HG02970 (cell line): ENCODE results near the gene MAMLD1.

ENCODE experiments used
- ATAC-seq: cut with Tn5 transposase; IDR thresholded peaks from one replicate; pipeline ENCODE4 v1.9.1; 2021; ENCODE audit warnings: mild to moderate bottlenecking, moderate library complexity, moderate number of reproducible peaks; ENCODE audit not compliant: unreplicated experiment, low FRiP score

The MAMLD1 gene

DNA sequence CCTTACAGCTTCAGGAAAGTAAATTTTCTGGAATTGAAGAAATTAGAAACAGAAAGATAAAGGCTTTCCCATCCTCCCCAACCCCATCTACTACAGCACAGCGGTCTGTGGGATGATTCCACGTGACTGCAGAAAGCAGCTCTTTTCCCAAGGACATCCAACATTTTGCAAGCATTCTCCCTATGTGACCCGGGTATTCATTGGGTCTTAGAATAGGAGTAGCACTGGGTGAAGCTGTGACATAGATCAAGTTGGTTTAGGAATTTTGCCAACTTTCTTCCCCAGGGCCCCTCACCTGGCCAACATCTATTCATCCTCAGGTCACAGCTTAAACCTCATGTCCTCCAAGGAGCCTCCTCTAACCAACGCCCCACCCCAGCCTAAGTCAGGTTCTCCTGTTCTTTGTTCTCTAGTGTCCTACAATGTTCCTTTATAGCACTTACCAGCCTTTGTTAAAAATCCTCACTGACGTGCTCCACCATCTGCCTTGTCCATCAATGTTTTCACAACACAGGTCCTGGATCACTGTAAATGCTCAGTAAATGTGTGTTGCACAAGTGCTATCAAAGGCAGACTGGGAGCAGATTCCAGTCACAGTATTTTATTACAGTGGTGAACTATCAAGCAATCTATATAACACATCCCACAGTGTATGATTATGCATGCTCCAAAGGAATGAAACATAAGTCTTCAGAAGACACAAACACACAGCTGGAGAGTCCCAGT, 124.4 kb downstream of the MAMLD1 start:
- no peak for ATAC-seq

DNA sequence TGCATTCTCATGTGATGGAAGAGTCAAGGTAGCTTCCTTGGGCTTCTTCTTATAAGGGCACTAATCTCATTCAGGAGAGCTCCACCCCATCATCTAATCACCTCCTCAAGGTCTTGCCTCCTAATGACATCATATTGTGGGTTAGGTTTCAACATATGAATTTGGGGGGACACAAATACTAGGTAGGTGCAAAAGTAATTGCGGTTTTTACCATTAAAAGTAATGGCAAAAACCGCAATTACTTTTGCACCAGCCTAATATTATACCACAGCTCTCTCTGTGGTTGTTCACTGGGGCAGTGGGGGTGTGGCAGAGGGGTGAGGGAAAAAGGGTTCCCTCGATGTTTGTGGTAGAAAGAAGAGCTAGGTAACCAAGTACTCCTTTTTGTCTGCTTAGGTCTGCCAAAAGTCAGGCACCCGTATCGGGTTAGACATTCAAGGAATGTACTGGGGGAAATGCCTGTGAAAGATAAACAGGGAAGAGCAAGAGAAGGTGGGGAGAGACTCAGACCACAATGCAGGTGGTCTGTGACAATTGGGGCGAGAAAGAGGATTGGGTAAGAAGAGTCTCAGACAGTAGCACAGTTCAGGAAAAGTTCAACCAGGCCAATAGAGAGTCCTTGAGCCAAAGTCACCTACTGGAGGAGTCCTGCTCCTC, 126.4 kb downstream of the MAMLD1 start:
- no peak for ATAC-seq

DNA sequence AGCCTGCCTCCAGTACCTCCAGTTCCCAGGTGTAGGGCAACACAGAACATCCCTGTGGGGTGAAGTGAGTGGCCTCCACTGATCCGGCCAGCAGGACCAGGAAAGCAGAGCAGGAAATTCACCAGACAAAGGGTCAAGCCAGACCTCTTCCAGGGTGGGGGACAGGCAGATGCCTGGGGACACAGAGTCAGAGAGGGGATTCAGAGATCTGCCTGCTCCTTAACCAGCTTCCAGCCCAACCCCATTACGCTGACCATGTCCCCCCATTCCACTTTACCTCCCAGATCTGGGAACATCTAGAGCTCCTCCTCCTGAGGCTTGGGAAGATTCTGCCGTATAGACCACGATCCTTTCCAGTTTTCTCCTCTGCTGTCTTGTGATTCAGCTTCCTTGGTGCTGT, 132.4 kb downstream of the MAMLD1 start:
- ATAC-seq = no peak

DNA sequence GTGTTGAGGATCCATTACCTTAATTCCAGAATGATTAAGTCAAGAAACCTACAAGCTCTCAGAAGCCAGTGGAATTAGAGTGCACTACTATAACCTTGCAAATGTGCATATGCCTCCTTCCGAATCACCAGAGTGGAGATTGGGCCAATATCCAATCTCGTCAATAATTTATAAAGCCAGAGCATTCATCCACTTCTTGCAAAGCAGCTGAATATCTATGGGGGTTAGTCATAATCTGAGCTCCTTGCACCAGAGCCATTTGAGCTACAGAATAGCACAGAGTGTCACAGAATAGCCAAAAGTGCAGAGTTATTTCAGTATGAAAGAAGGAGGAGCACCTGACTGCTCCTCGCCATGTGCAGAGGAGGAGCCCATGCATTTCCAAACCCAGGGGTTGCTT, 136.1 kb downstream of the MAMLD1 start:
- ATAC-seq = no peak

DNA sequence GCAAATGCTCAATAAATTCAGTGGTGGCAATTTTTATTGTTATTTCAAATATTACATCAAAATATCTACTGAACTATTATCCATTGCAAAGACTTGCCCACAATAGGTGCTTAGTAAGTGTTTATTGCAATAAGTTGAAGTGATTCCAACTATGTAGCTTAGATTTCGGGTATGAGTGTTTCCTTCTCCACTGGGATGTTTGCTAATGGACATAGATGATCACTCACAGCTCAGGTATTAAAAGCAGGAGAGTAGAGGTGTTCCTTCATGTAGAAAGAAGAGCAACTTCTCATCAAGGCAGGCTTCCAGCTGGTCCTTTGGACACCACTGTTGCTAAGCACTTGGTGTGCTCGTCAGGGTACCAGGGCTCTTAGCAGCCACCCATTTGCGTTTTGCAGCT, 139.0 kb downstream of the MAMLD1 start:
- no peak for ATAC-seq

DNA sequence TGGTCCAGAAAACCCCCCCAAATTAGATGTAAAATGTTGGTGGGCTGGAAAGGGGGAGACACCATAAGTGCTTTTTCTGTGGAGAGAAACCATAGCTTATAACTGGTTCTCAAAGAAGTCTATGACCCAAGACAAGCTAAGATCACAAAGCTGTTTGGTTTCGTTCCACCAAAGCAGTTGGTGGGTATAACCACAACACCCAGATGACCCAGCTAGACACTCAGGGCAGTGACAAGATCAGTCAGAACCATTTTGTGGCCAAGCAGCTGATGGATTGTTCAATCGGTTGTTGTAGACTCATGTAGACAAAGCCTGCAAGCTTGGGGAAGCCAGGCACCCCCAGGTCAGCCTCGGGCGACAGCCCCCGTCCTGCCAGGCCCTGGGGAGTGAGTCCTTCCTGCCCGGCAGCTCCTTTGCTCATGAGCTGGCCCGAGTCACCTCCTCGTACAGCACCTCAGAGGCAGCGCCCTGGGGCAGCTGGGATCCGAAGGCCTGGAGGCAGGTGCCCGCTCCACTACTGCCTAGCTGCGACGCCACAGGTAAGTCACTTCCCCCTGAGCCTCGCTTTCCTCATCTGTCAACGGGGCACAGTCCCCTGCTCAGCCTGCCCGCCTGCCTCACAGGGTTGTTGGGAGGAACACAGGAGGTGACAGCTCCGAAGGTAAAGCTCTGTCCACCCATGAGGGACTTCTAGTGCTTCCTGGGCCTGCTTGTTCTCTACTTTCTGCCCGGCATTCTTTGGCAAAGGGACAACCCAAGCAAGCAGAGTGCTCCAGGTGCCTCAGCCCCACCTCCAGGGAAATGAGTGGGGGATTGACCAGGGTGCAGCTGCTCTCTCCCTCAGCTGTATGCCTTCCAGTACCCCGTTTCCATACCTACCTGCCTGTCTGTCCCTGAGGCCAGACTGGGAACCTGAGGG, 140.1 kb downstream of the MAMLD1 start:
- no peak for ATAC-seq

DNA sequence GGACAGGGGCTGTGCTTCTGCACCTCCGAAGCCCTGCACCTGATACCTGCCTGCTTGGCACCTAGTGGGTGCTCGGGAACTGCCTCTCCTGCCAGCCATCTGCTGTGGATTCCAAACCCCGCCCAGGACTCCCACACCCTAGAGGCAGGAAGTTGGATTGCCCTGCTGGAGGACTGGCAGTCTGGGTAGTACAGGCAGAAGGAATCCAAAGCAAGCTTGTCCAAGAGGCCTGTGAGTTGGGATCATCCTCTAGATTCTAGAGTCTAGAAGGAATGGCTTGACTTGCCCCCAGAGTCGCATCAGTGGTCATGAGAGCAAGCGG, 140.7 kb downstream of the MAMLD1 start:
- ATAC-seq = no peak

DNA sequence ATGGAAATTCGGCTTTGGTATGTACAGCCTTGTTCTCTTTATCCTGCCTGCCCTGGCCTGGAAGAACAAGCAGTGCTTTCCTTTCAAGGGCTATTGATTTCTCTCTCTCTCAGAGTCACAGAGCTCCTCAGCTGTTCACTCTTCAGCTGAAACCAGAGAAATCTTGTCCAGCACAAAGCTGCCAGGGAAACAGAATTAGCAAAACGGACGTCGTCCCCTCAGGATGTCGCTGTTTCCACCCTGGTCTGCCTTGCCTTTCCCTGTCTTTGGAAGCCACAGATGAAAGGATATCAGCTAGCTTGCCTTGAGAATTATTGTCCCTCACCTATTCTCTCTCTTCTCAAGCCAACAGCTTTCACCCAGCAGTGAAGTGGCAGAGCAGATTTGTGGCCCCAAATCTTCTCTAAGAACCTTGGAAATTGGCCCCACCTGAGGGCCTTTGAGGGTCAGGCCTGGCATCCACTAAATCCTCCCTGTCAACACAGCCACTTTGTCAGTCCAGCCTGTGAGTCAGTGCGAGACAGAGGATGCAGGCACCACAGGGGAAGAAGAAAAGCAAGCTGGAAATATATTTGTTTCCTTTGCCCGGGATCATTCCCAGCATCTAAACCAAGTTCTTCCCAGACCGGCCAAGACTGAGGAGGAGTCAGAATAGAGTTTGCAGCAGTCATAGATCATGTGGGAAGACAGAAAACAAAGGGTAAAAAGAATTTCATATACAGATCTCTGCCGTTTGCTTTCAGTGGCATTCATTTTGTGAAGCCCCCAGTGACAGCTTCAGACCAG, 141.5 kb downstream of the MAMLD1 start:
- ATAC-seq = no peak

DNA sequence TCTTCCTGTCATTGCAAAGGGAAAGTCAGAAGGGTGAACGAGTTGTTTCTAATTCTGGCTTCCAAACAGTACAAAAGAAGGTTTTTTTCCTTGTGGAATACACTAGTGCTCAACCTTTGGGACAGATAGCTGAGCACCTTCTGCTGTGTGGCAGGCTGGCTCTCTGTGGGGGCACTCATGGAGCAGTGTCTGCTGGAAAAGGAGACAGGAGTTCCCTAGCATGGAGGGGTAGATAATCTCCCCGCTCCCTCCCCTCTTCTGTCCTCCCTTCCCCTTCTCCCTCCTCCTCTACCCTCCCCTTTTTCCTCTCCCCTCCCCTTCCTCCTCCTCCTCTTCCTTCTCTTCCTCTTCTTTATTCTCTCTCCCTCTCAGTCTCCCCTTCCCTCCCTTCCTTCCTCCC, 142.9 kb downstream of the MAMLD1 start:
- ATAC-seq = no peak

DNA sequence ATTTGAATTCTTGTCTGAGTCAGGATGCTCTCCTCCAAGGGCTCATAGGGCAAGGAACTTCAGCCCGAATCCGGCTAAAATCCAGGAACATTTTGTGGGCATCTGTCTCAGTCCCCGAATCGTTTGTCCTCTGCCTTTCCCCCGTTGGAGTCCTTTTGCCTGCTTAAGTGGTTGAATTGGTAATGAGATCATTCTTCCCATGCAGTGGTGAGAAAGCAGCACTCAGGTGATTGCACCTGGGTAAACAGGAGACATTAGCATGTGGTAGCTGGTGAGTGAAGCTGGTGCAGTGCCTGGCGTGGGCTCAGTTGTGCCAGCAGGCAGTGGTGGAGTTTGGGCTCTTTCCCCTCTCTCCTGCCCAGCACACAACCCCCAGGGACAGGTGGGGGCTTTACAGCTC, 143.4 kb downstream of the MAMLD1 start:
- ATAC-seq = no peak

DNA sequence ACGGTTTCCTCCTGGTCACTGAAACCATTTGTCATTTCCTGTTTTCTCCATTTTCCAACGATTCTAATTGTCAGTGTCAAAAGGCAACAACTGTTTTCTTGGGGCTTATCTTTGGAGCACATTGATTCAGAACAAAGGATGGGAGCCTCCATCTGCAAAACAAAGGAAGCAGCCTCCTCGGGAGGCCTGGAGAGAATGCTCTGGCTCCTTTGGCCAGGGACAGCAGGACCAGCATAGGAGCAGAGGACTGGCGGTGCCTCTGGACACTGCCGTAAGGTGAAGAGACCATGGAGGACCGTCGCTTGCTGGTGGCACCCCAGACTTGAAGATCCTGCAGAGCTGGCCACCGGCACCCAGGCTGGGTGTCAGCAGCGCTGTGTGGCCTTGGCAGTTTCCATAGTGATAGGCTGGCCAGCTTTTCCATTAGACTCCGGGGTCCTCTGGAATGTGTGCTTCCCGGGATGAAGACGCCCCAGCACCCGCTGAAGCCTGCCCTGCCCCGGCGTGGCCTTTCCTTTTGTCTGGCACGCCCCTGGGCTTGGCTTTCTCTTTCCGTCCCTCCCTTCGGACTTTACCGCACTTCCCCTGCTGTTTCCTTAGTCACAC, 144.2 kb downstream of the MAMLD1 start:
- no peak for ATAC-seq

DNA sequence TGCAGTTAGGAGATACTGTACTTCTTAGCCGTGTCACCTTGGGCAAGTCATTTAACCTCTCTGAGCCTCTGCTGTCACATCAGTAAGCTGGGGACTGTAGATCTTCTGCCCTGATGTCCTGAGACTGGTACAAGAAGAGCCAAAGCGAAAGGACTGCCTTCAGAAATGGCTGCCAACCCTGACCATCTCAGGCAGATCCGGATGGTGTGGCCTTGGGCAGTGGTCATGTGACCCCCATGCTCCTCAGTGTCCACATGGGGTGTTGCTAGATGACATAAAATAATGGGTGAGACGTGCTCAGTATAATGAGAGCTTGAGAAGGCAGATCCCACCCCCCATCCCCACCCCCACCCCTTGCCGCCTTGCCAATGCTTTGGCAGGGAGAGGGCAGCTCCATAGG, 144.9 kb downstream of the MAMLD1 start:
- ATAC-seq = no peak

DNA sequence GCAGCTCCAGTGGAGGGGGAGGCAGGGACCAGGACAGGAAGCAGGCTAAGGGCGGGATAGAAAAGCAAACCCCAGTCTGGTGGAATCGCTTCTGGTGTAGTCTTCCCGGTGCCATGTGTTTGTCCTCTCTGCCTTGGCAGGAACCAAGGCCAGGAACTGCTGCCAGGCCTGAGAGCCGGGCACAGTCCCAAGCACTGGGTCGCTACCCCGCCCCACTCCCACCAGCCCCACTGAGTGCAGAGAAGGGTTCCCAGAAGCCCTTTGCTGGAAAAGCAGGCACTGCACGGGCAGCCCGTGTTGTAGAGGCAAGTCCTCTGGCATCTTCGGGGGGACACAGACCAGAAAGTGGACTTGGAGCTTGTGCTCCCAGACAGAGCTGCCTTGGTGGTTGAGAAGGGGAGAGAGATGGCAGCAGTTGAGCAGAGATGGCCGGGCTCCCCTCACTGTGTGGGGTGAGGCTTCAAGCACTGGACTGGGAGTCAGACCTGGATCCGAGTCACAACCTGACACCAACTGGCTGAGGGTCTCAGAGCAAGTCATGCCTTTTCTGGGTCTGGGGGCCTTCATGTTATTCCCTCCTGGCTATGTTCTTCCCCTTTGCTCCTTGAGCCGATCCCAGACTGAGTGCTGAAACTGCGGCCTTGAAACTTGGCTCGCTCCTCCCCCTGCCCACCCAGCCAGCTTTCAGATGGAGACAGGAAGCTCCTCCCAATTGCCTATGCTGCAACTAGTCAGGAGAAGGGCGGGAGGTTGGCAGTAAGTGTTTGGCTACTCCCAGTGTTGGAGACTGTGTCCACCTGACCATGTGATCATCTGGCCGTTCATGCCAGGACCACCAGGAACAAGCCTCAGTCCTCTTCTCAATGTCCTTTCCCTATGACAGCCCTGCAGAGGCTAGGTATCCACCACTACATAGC, 145.6 kb downstream of the MAMLD1 start:
- no peak for ATAC-seq

DNA sequence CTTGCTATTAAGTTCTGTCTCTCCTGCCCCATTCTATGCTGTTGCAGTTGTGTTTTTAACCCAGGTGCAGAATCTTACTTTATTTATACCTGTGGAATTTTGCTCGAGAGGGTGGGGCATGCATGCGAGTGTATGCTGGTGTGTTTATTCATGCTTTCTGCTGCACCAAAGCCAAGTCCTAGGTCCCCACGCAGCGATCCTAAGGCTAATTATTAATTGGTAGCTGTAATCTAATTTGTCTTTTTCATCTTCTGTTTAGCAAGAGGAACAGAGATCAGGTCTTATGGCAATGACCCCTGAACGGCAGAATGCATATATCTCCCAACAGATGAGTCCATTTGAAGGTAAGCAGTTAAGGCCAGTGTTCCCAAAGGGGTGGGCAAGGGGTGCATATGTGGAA, 146.6 kb downstream of the MAMLD1 start:
- ATAC-seq = no peak

DNA sequence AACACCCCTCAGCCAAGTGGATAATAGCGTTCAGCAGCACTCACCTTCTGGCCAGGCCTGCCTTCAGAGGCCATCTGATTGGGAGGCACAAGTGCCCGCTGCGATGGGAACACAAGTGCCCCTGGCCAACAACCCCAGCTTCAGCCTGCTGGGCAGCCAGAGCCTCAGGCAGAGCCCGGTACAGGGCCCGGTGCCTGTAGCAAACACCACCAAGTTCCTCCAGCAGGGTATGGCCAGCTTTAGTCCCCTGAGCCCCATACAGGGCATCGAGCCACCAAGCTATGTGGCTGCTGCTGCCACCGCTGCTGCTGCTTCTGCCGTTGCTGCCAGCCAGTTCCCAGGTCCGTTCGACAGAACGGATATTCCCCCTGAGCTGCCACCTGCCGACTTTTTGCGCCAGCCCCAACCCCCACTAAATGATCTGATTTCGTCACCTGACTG, 149.4 kb downstream of the MAMLD1 start:
- ATAC-seq = no peak

DNA sequence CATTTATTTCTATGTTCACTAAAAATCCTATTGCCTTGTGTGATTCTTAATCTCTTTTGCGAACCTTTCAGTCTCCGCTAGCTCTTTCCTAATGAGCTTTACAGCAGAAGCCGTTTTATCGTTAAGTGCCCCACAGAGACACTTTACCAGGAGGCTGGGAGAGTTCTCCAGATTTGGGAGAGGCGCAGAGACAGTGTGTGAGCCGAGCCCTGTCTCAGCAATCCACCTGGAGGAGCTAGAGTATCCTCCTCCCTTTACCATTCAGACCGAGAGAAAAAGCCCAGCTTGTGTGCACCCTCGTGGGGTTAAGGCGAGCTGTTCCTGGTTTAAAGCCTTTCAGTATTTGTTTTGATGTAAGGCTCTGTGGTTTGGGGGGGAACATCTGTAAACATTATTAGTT, 150.4 kb downstream of the MAMLD1 start:
- ATAC-seq = no peak

DNA sequence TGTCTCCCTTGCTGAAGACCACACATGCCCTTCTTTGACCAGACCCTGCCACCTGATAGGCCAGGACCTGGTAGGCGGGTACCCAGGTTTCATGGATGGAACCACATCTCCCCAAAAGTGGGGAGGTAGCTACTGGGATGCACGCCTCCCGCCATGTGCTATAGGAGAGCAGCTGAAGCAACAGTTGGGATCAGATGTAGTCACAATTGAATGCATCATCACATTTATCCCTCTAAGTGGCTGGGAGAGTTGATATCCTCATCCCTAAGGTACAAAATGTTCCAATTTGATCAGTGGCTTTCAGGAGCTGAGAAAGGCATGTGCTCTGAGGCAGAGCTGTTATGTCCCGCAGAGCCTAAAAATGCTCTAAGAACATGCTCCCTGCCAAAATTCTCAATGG, 151.3 kb downstream of the MAMLD1 start:
- ATAC-seq = no peak

DNA sequence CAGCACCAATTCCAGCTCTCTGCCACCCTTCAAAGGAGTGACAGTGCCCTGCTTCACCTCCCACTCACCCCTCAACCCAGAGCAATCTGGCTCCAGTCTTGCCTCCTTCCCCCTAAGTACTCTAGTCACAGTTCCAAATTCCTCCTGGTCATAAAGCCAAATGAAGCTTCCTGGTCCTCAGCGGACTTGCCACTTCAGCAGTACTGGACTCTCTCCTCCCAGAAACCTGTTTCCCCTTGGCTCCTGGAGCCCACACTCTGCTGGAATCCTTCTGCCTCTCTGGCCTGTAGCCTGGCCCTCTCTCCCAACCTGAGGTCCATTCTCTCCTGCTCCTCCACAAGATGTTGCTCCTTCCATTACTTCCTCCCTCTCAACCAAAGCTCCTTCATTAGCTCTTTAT, 152.7 kb downstream of the MAMLD1 start:
- no peak for ATAC-seq

DNA sequence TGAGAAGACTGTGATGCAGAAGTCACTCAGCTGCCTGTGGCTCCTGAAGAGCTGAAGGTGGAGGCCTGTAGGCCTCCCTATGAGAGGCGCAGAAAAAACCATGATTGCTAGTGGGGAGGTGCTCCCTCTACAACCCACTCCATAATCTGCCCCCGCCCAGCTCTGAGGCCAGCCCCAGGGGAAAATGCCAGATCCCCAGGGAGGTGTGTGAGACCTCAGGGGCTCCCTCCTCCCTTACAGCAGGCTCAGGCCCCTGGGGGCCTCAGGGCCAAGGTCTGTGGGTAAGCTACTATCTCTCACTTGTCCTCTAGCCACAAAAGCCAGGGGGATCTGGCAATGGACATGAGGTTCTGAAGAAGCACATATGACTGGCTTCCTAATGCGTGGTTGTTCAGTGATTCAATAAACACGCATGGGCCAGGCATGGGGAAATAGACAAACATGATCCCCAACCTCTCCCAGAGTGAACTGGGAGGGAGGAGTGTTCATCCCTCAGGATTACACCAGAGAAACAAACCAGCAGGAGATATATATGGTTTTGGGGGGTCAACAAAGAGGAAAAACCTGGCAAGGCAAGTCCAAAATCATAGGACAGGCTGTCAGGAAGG, 154.3 kb downstream of the MAMLD1 start:
- ATAC-seq = no peak
